Eye (tissue), 1 donor: ENCODE measurements around the gene FOXP1.
A peak's percentile ranks its signal among the peaks of the same experiment; 100 is the strongest.

Experiments
- DNase-seq: peaks from one replicate; pipeline ENCODE4 v3.0.0-alpha.2; 2015

The FOXP1 gene

DNA sequence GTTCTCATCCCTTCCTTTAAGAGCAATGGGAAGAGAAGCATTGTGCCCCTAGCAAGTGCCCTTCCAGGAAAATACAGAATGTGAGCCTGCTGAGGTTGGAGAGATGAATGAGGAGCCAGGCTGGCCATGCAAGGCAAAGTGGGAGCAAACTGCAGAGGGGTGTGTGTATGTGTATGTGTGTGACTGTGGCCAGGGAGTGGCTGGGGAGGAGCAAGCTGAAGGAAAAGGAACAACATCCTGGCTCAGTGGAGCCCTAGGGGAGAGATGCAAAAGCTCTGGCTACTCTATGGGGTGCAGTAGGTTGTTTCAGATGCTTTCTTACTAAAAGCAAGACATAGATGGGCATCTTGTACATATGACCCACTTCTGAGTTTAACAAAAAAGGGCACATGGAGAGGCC, 20.6 kb downstream of the FOXP1 start:
- no peak for DNase-seq

DNA sequence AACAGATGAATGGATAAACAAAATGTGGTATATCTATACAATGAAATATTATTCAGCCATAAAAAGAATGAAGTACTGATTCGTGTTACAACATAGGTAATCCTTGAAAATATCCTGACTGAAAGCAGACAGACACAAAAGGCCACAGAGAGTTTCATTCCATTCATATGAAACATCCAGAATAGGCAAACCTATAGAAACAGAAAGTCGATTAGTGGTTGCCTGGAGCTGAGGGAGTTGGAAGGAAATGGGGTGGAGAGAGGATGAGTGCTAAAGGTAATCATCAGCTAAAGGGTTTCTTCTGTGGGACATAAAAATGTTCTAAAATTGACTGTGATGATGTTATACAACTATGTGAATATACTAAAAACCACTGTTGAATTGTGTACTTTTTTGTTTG, 22.9 kb downstream of the FOXP1 start:
- no peak for DNase-seq

- DNase-seq = no peak
Measured at GRCh38 chr3:71559578-71560162, 23.9 kb downstream of the FOXP1 start.

GRCh38 chr3:71559021-71559420, 24.5 kb downstream of the FOXP1 start:
- DNase-seq = no peak

DNA sequence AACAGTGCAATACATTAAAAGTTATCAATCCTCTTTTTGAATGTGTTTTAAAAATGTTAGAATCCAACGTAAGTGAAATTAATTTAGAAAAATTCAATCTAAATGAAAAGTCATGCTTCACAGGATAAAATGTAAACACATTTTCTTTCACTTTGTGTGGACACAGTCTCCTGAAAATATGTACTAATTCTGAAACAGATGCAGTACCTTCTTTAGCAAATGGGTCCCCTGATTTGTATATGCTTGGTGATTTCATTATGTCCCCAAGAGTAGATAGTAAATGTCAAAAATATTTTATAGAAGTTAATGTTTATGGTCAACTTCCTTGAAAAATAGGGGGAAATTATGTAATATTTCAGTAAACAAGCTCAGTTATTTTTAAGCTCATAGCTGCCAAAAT, 28.9 kb downstream of the FOXP1 start:
- no peak for DNase-seq

DNA sequence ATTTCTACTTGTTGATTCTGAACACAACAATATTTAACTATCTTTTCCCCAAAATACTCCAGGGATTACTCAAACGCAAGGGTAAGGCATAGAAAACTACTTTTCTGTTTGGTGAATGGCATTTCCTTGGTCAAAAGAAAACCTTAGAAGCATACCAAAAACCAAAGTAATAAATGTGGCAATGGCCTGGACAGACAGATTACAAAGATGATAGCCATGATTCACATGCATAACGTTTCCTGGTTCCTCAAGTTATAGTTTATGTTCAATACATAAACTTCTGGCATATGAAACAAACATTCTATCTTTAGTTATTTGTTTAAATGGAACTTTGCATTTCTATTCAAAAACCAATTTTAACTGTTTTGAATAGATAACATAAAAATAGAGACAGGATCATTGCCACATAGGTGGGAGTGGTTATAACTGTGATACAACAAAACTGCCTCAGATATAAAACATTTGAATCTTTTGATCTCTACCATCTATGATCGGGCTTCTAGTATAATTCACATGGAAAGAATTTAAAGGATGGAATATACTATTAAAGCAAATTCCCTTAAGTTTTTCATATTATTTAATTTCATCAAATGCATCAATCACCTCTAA, 32.1 kb downstream of the FOXP1 start:
- DNase-seq = no peak

GRCh38 chr3:71549951-71550350, 33.6 kb downstream of the FOXP1 start:
- DNase-seq = no peak

- no peak for DNase-seq
Measured at GRCh38 chr3:71548705-71549384, 34.7 kb downstream of the FOXP1 start.

GRCh38 chr3:71547249-71548198, 36.0 kb downstream of the FOXP1 start:
- no peak for DNase-seq

DNA sequence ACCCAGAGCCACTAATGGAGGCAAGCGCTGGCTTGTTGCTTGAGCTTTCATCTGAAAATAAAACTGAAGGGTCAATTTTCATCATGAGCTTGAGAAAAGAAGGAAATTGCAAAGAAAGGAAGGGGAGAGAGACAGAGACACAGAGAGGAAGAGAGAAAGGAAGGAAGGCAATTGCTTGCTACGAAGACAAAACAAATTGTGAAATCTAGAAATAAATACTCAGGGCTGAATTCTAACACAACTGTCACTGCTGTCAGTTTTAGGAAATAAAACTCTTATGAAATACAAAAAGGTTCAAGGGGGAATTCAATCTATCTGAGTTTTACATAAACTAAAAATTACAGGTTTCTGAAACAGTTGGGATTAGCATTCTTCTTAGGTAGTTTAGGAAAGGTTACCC, 36.7 kb downstream of the FOXP1 start:
- DNase-seq = no peak

DNA sequence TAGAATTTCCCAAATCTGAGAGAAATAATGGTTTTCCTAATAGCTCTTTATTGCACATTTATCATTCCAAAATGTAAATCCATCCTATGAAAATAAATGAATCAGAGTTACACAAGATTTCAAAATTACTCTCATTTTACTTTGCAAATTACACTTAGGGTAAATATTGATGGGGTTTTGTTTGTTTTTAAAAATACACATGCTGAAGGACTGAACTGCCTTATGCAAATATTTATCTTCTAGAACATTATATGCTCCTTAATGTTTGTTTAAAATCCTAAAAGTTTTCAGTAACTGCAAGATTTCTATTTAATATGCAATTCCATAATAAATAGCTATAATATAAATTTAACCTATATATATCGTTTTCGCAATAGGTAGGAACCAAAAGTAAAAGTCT, 38.2 kb downstream of the FOXP1 start:
- no peak for DNase-seq

- no peak for DNase-seq
Measured at GRCh38 chr3:71543371-71544016, 40.0 kb downstream of the FOXP1 start.

GRCh38 chr3:71542521-71543370, 40.8 kb downstream of the FOXP1 start:
- peak; percentile 77 for DNase-seq

DNA sequence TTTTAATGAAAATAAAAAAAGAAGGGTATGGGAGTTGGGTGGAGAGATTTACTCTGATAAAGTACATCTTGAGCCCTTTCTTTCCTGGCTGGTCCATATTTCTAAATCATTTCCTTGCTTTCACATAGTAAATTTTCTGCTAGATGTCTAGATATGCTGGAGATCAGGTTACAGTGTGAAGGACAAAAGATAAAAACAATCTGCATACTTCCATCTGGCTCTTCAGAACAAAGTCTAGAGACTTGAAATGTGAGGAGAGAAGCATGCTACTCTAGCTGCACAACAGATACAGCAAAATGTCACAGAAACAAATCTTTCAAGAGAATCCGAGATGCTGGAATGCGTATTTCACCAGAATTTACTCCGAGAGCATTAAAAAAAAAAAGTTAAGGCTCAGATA, 42.2 kb downstream of the FOXP1 start:
- DNase-seq = no peak

DNA sequence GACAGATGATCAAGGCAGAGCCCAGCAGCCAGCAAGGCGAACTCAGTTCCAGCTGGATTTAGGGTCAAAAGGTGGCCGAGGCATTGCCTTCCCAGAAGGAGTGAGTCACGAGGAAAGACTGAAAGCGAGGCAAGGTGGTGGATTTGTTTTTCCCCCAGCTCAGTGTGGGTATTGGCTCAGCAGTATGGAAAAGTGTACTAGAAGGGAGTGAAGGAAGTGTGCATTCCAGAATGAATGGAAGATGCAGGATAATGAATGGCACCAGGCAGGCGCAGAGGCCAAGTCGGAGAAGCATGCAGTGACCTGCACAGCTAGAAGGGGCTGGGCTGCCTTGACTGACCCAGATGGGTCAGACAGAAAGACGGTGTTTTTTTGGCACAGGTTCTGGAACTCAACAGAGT, 46.3 kb downstream of the FOXP1 start:
- peak; percentile 46 for DNase-seq

- no peak for DNase-seq
Measured at GRCh38 chr3:71536376-71536965, 47.1 kb downstream of the FOXP1 start.

DNA sequence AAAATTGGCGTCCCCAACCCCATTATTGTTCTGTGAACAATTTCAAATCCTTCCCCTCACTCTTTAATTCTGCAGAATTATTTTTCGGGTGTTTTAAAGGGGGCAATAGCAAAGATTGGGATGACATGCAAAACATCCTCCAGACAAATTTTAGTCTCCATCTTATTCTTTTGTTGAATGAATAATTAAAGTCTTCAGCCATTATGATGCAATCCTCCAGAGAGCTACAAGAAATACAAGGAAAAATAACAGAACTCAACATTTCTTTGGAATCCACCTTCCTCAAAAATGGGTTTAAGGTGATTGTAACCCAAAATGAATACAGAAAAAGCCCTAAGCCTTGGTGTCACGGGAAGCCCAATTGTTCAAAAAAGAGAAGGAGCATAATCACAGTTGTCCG, 49.9 kb downstream of the FOXP1 start:
- no peak for DNase-seq

DNA sequence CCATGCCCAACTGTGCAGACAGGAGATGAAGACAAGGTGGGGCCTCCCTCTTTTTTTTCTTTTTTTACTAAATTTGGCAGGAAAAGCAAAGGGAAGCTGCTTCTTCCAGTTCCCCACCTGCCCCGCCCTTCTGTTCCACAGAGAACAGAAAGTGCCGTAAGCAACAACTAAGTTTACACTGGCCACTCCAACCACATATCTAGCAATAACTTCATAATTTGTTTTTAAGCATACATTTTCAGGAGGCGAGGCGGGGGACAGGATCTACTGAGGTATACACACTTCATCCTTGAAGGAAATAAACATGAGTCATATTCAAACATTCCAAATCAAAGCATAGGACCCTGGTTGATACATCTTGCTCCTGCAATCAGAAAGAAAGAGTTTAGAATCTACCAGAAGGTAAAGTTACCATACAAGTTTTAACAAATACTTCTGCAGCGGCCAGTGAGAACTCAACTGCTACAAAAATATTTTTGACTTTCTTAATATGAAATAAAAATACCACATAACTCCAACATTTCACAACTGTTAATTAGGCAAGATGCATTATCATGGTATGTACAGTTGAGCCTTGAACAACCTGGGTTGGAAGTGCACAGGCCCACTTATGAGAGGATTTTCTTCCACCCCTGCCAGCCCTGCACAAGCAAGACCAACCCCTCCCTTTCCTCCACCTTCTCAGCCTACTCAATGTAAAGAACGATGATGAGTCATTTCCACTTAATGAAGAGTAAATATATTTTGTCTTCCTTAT, 50.7 kb downstream of the FOXP1 start:
- no peak for DNase-seq

DNA sequence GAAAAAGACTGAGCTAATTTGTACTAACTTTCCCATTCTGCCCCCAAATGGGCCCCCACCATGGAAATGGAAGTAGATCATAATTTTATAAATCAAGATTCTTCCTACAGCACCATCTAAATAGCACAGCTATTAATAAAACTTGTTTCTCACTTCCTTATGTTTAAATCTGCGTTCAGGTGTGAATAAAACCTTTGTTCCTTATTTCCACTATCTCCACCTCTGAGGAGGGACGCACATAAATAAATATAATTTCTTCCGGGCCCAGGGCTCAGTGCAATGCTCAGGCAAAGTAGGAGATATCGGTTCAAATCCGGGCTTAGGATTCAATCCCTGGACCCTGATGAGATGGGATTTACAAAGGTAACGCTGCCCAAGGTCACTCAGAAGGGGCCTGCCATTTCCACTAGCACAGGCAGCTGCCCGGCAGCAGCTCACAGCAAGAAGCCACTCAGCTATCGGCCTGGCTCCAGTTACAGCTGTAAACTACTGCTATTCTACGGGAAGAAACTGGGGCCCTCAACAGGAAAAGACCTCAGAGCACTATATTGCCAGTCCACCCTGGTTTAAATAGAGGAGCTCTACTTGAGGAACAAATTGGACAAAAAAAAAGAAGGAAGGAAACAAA, 52.5 kb downstream of the FOXP1 start:
- DNase-seq = peak; percentile 58

DNA sequence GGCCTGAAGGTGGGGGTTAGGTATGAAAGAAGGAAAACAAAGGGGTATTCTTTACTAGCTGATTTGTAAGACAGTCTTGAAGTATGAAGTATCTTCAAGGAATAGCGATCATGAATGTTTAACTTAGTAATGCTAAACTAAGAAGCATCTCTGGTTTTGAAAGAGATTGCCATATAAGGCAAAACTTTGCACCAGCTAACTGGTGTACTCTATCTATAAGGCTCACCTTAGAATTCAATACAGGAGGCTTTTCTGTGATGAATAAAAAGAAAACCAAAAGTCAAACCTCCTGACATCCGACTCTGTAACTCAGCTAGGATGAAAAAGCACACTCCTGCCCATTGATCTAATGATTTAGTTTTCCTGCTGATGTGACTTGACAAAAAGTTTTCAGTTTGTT, 54.7 kb downstream of the FOXP1 start:
- DNase-seq = no peak
